SK-N-MC (cell line): ENCODE data around the gene SCN1B.

Experiments
- EZH2 ChIP-seq: fragments of 200-600 bp; sonication (generic); IDR thresholded peaks from one replicate; pipeline ENCODE4 v1.6.1; 2017; ENCODE audit warnings: antibody characterized with exemption
- POLR2AphosphoS5 ChIP-seq: IDR thresholded peaks from 2 replicates; pipeline ENCODE4 v1.6.1; 2012; ENCODE audit warnings: mild to moderate bottlenecking, low read depth, low read length, borderline replicate concordance

- TF ChIP-seq EZH2 (no peak), POLR2AphosphoS5 (no peak)
Observed at GRCh38 chr19:35021596-35021995, 8.7 kb upstream of the SCN1B start.
